ENCODE measurements around the gene DEDD2.

Gene DEDD2

GRCh38 chr19:42233678-42234292, 16.3 kb upstream of the DEDD2 start:
- no peak overlapping the region for H3K4me3 ChIP-seq
- no peaks in the 10 kb centered on the region for H3K27me3 ChIP-seq
- peaks cover 86 to 100% (median 95%) of the 10 kb centered on the region in 11 experiments for H3K36me3 ChIP-seq
- TF ChIP-seq Cebpa-rat (IDR thresholded peaks at IDR 0.05): no peak
- H3K9me3 ChIP-seq (replicated peaks in 1 of 11): no peaks in the 10 kb centered on the region
- no peak overlapping the region for H3K27ac ChIP-seq
- peak overlapping the region in 3 of 11 experiments; percentile 3 to 29 (median 19); a peak in 2 of 22 replicates for H3K9ac ChIP-seq
- peaks cover 2 to 23% (median 9%) of the 10 kb centered on the region in 10 experiments; a peak in 14 of 20 replicates for H3K4me1 ChIP-seq
- H4K20me1 ChIP-seq: peaks cover 70 to 98% (median 94%) of the 10 kb centered on the region in 11 experiments
- no peak overlapping the region for H3K4me2 ChIP-seq

- peak overlapping the region in 2 of 11 experiments; percentile 3 to 29; a peak in 1 of 22 replicates for H3K9ac ChIP-seq
- H3K4me1 ChIP-seq: peaks cover 0 to 25% (median 9%) of the 10 kb centered on the region in 10 experiments; a peak in 11 of 20 replicates
- H3K27ac ChIP-seq: no peak overlapping the region
- H3K4me3 ChIP-seq: no peak overlapping the region
- no peaks in the 10 kb centered on the region for H3K9me3 ChIP-seq (replicated peaks in 1 of 11)
- peaks cover 75 to 98% (median 94%) of the 10 kb centered on the region in 11 experiments for H4K20me1 ChIP-seq
- H3K27me3 ChIP-seq: no peaks in the 10 kb centered on the region
- H3K4me2 ChIP-seq: no peak overlapping the region
- no peak for TF ChIP-seq Cebpa-rat (IDR thresholded peaks at IDR 0.05)
- H3K36me3 ChIP-seq: peaks cover 87 to 100% (median 96%) of the 10 kb centered on the region in 11 experiments
Observed at GRCh38 chr19:42233106-42233505, 15.6 kb upstream of the DEDD2 start.

GRCh38 chr19:42232435-42232834, 15.0 kb upstream of the DEDD2 start:
- TF ChIP-seq Cebpa-rat (IDR thresholded peaks at IDR 0.05): no peak
- Histone ChIP-seq H4K20me1 (peaks cover 80 to 98% (median 95%) of the 10 kb centered on the region in 11 experiments), H3K9ac (peak overlapping the region in 2 of 11 experiments; percentile 18 to 31; a peak in 2 of 22 replicates), H3K9me3 (replicated peaks in 1 of 11) (no peaks in the 10 kb centered on the region), H3K27me3 (no peaks in the 10 kb centered on the region), H3K4me2 (0 out of 22 replicates have a peak overlapping the region, but pooled peaks of 1 of the 11 experiments have one; percentile 24), H3K4me1 (peaks cover 0 to 25% (median 9%) of the 10 kb centered on the region in 10 experiments; a peak in 11 of 20 replicates), H3K36me3 (peaks cover 93 to 100% (median 96%) of the 10 kb centered on the region in 11 experiments), H3K4me3 (no peak overlapping the region), H3K27ac (no peak overlapping the region)

- Histone ChIP-seq H3K27me3 (no peaks in the 10 kb centered on the region), H3K27ac (no peak overlapping the region), H3K4me2 (no peak overlapping the region), H3K4me3 (no peak overlapping the region), H3K36me3 (peaks cover 94 to 100% (median 97%) of the 10 kb centered on the region in 11 experiments), H3K4me1 (peaks cover 0 to 25% (median 9%) of the 10 kb centered on the region in 10 experiments; a peak in 11 of 20 replicates), H4K20me1 (peaks cover 85 to 99% (median 96%) of the 10 kb centered on the region in 11 experiments), H3K9me3 (replicated peaks in 1 of 11) (no peaks in the 10 kb centered on the region), H3K9ac (0 out of 22 replicates have a peak overlapping the region, but pooled peaks of 3 of the 11 experiments have one; percentile 31 to 34 (median 33))
- TF ChIP-seq Cebpa-rat (IDR thresholded peaks at IDR 0.05): no peak
Observed at GRCh38 chr19:42230571-42230970, 13.1 kb upstream of the DEDD2 start.

- Histone ChIP-seq H3K9ac (peak overlapping the region in 2 of 11 experiments; percentile 20 to 35; a peak in 1 of 22 replicates), H3K4me2 (no peak overlapping the region), H3K36me3 (peaks cover 94 to 100% (median 97%) of the 10 kb centered on the region in 11 experiments), H3K27me3 (no peaks in the 10 kb centered on the region), H3K4me3 (no peak overlapping the region), H3K9me3 (replicated peaks in 1 of 11) (no peaks in the 10 kb centered on the region), H3K27ac (peak overlapping the region in 3 of 11 experiments; percentile 20 to 29 (median 25); a peak in 4 of 22 replicates), H4K20me1 (peaks cover 81 to 99% (median 96%) of the 10 kb centered on the region in 11 experiments), H3K4me1 (peaks cover 0 to 25% (median 9%) of the 10 kb centered on the region in 10 experiments; a peak in 11 of 20 replicates)
- no peak for TF ChIP-seq Cebpa-rat (IDR thresholded peaks at IDR 0.05)
Observed at GRCh38 chr19:42229855-42230351, 12.4 kb upstream of the DEDD2 start.

GRCh38 chr19:42229301-42229854, 11.9 kb upstream of the DEDD2 start:
- H3K27me3 ChIP-seq: no peaks in the 10 kb centered on the region
- no peaks in the 10 kb centered on the region for H3K9me3 ChIP-seq (replicated peaks in 1 of 11)
- peaks cover 94 to 100% (median 97%) of the 10 kb centered on the region in 11 experiments for H3K36me3 ChIP-seq
- no peak overlapping the region for H3K4me2 ChIP-seq
- H4K20me1 ChIP-seq: peaks cover 78 to 99% (median 96%) of the 10 kb centered on the region in 11 experiments
- peak overlapping the region in 2 of 11 experiments; percentile 20 to 35; a peak in 2 of 22 replicates for H3K9ac ChIP-seq
- H3K4me1 ChIP-seq: peaks cover 0 to 25% (median 9%) of the 10 kb centered on the region in 10 experiments; a peak in 11 of 20 replicates
- TF ChIP-seq Cebpa-rat (IDR thresholded peaks at IDR 0.05): no peak
- H3K27ac ChIP-seq: peak overlapping the region in 3 of 11 experiments; percentile 20 to 29 (median 25); a peak in 3 of 22 replicates
- no peak overlapping the region for H3K4me3 ChIP-seq

GRCh38 chr19:42228641-42229040, 11.2 kb upstream of the DEDD2 start:
- H3K9me3 ChIP-seq (replicated peaks in 1 of 11): no peaks in the 10 kb centered on the region
- H3K4me1 ChIP-seq: peaks cover 0 to 25% (median 9%) of the 10 kb centered on the region in 10 experiments; a peak in 11 of 20 replicates
- no peak overlapping the region for H3K27ac ChIP-seq
- 0 out of 22 replicates have a peak overlapping the region, but pooled peaks of 1 of the 11 experiments have one; percentile 15 for H3K9ac ChIP-seq
- no peak overlapping the region for H3K4me3 ChIP-seq
- no peak for TF ChIP-seq Cebpa-rat (IDR thresholded peaks at IDR 0.05)
- H4K20me1 ChIP-seq: peaks cover 74 to 99% (median 91%) of the 10 kb centered on the region in 11 experiments
- no peaks in the 10 kb centered on the region for H3K27me3 ChIP-seq
- no peak overlapping the region for H3K4me2 ChIP-seq
- H3K36me3 ChIP-seq: peaks cover 91 to 100% (median 95%) of the 10 kb centered on the region in 11 experiments

- no peak for TF ChIP-seq Cebpa-rat (IDR thresholded peaks at IDR 0.05)
- peaks cover 58 to 97% (median 92%) of the 10 kb centered on the region in 11 experiments for H4K20me1 ChIP-seq
- peaks cover 84 to 100% (median 93%) of the 10 kb centered on the region in 11 experiments for H3K36me3 ChIP-seq
- peak overlapping the region in 3 of 11 experiments; percentile 4 to 54 (median 5); a peak in 2 of 22 replicates for H3K9ac ChIP-seq
- H3K27me3 ChIP-seq: no peaks in the 10 kb centered on the region
- H3K4me1 ChIP-seq: peaks cover 6 to 24% (median 10%) of the 10 kb centered on the region in 10 experiments; a peak in 18 of 20 replicates
- no peaks in the 10 kb centered on the region for H3K9me3 ChIP-seq (replicated peaks in 1 of 11)
- H3K27ac ChIP-seq: no peak overlapping the region
- H3K4me3 ChIP-seq: no peak overlapping the region
- H3K4me2 ChIP-seq: no peak overlapping the region
Observed at GRCh38 chr19:42226886-42227285, 9.4 kb upstream of the DEDD2 start.

Measured in BLaER1 treated with 17β-estradiol and CSF1 and Interleukin-3, amounts not matched to agents 10 nM and 100 nM (cell line).